Endodermal cell (in vitro differentiated cells): ENCODE measurements around the gene NPAS1. TPM values are rescaled to one million over a fixed set of nuclear protein-coding genes. Genes with fewer than 3 reads are reported as not detected.

ENCODE experiments used
- DNase-seq: peaks from one replicate; pipeline ENCODE4 v3.0.0-alpha.2; 2017
- H3K27ac ChIP-seq: 2 replicates; pipeline ENCODE4 v1.5.1; 2013; ENCODE audit warnings: mild to moderate bottlenecking, low read depth, low read length, moderate library complexity
- H3K27me3 ChIP-seq: 2 replicates; pipeline ENCODE4 v1.6.1; 2013; ENCODE audit warnings: mild to moderate bottlenecking, low read length, moderate library complexity; ENCODE audit not compliant: insufficient read depth, control insufficient read depth, poor library complexity, severe bottlenecking
- H3K36me3 ChIP-seq: 2 replicates; pipeline ENCODE4 v1.7.0; 2013; ENCODE audit warnings: mild to moderate bottlenecking, low read length, moderate library complexity; ENCODE audit not compliant: control insufficient read depth, insufficient read depth
- H3K4me1 ChIP-seq: one replicate; pipeline ENCODE4 v1.7.0; 2013; ENCODE audit warnings: low read length; ENCODE audit not compliant: control insufficient read depth, insufficient read depth
- H3K4me3 ChIP-seq: 2 replicates; pipeline ENCODE4 v1.5.1; 2013; ENCODE audit warnings: mild to moderate bottlenecking, low read length, moderate library complexity
- H3K9ac ChIP-seq: 2 replicates; pipeline ENCODE4 v1.6.1; 2013; ENCODE audit warnings: mild to moderate bottlenecking, low read length, moderate library complexity; ENCODE audit not compliant: poor library complexity, severe bottlenecking; ENCODE audit errors: extremely low read depth
- H3K9me3 ChIP-seq: 2 replicates; pipeline ENCODE4 v1.6.1; 2013; ENCODE audit warnings: mild to moderate bottlenecking, low read length, moderate library complexity; ENCODE audit not compliant: control insufficient read depth
- H3K27ac Mint-ChIP-seq: 2 replicates; pipeline ENCODE4 v1.8.0; 2020; ENCODE audit warnings: mixed read lengths
- H3K27me3 Mint-ChIP-seq: 2 replicates; pipeline ENCODE4 v1.8.0; 2021; ENCODE audit warnings: mild to moderate bottlenecking, mixed read lengths; ENCODE audit not compliant: insufficient read depth
- H3K36me3 Mint-ChIP-seq: 2 replicates; pipeline ENCODE4 v1.8.0; 2020; ENCODE audit warnings: low read depth, mixed read lengths
- H3K4me1 Mint-ChIP-seq: 2 replicates; pipeline ENCODE4 v1.8.0; 2020; ENCODE audit warnings: mixed read lengths
- H3K4me3 Mint-ChIP-seq: 2 replicates; pipeline ENCODE4 v1.8.0; 2020; ENCODE audit warnings: mild to moderate bottlenecking, moderate library complexity, mixed read lengths
- H3K9me3 Mint-ChIP-seq: 2 replicates; pipeline ENCODE4 v1.8.0; 2020; ENCODE audit warnings: mild to moderate bottlenecking, mixed read lengths
- WGBS, 2 experiments: methylation state at CpG; one replicate each; pipeline versions ENCODE4 v1.1.5 to v1.1.7; 2013; ENCODE audit warnings: missing lambda C conversion rate in 2 of 2, mixed read lengths in 1 of 2; ENCODE audit not compliant: insufficient coverage in 1 of 2, insufficient read length in 1 of 2; 5-methylcytosine and 5-hydroxymethylcytosine counted together
- total RNA-seq, 2 donors: library from RNA; stranded (reverse); fragmentation: NEBNext Ultra II Directional in 1 of 2; extraction: Animal tissue kit (Norgen Biotek cat#: 25700) in 1 of 2; gene quantifications; 2 replicates in 1 of 2; 3 replicates in 1 of 2; pipeline ENCODE4 v1.2.1, GENCODE V29; 2021
- TF ChIP-seq, protein P1 (sequence below): fragments of 200-600 bp; sonication (generic); conservative IDR thresholded peaks from 2 replicates; pipeline ENCODE4 v1.5.0; 2021; ENCODE audit warnings: antibody characterized with exemption, mild to moderate bottlenecking

NPAS1 gene
- total RNA-seq, 2 donors from 2014 or later, result 6.9 to 8.7 TPM

DNA sequence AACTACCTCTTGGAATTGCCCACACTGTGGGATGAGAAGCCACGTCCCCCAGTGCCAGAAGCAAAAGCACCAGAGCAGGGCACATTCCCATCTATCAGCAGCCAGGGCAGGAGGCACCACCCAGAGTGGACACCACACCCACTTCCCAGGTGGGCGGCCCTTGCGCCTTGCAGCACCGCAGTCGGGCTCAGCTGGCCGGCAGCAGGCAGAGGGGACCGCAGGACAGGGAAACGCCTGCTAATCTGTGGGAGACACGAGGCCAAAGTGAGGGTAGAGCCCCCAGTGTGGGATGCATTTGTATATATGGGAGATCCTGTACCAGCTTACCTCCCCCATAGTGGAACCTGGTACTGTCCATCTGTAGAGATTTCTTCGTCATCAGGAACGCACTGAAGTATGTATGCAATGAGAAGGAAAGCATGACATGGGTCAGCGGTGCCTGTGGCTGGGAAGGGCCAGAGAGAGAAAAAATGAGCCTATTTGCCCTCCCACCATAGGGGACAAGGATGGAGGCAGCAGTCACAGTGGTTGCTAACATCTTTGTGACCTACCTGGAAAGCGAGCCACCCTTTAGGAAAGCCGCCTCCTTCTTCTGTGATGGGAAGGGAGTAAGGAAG, 30.9 kb upstream of the NPAS1 start:
- peak overlapping the region; percentile 49 for H3K27ac ChIP-seq
- Mint-ChIP-seq H3K4me3 (no peak overlapping the region), H3K36me3 (peaks cover 16% of the 10 kb centered on the region), H3K4me1 (peaks cover 18% of the 10 kb centered on the region), H3K27ac (no peak overlapping the region), H3K9me3 (no peaks in the 10 kb centered on the region), H3K27me3 (no peaks in the 10 kb centered on the region)
- H3K27me3 ChIP-seq, result no peaks in the 10 kb centered on the region
- H3K36me3 ChIP-seq, result peaks cover 23% of the 10 kb centered on the region
- no peak overlapping the region for H3K4me3 ChIP-seq
- H3K9ac ChIP-seq, result no peak overlapping the region
- no peaks in the 10 kb centered on the region for H3K9me3 ChIP-seq
- peak; percentile 42 for DNase-seq
- no peaks in the 10 kb centered on the region for H3K4me1 ChIP-seq
- TF ChIP-seq, protein P1, sequence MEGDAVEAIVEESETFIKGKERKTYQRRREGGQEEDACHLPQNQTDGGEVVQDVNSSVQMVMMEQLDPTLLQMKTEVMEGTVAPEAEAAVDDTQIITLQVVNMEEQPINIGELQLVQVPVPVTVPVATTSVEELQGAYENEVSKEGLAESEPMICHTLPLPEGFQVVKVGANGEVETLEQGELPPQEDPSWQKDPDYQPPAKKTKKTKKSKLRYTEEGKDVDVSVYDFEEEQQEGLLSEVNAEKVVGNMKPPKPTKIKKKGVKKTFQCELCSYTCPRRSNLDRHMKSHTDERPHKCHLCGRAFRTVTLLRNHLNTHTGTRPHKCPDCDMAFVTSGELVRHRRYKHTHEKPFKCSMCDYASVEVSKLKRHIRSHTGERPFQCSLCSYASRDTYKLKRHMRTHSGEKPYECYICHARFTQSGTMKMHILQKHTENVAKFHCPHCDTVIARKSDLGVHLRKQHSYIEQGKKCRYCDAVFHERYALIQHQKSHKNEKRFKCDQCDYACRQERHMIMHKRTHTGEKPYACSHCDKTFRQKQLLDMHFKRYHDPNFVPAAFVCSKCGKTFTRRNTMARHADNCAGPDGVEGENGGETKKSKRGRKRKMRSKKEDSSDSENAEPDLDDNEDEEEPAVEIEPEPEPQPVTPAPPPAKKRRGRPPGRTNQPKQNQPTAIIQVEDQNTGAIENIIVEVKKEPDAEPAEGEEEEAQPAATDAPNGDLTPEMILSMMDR, result no peak
- 93 to 95% methylated on average over 9 to 14 of the region's 14 CpGs for WGBS, 2 experiments

- TF ChIP-seq, protein P1, result peak; percentile 92
- Histone ChIP-seq H3K27me3 (no peaks in the 10 kb centered on the region), H3K4me3 (no peak overlapping the region), H3K27ac (peak overlapping the region; percentile 30), H3K36me3 (peaks cover 23% of the 10 kb centered on the region), H3K9ac (no peak overlapping the region), H3K4me1 (no peaks in the 10 kb centered on the region), H3K9me3 (no peaks in the 10 kb centered on the region)
- WGBS, 2 experiments, result 51 to 65% methylated on average over 10 to 19 of the region's 19 CpGs
- Mint-ChIP-seq H3K27ac (peak overlapping the region; percentile 87), H3K4me1 (peaks cover 4% of the 10 kb centered on the region), H3K9me3 (no peaks in the 10 kb centered on the region), H3K27me3 (no peaks in the 10 kb centered on the region), H3K36me3 (peaks cover 17% of the 10 kb centered on the region), H3K4me3 (no peak overlapping the region)
- peak; percentile 95 for DNase-seq
Measured at GRCh38 chr19:46990991-46991676, 28.5 kb upstream of the NPAS1 start.

DNA sequence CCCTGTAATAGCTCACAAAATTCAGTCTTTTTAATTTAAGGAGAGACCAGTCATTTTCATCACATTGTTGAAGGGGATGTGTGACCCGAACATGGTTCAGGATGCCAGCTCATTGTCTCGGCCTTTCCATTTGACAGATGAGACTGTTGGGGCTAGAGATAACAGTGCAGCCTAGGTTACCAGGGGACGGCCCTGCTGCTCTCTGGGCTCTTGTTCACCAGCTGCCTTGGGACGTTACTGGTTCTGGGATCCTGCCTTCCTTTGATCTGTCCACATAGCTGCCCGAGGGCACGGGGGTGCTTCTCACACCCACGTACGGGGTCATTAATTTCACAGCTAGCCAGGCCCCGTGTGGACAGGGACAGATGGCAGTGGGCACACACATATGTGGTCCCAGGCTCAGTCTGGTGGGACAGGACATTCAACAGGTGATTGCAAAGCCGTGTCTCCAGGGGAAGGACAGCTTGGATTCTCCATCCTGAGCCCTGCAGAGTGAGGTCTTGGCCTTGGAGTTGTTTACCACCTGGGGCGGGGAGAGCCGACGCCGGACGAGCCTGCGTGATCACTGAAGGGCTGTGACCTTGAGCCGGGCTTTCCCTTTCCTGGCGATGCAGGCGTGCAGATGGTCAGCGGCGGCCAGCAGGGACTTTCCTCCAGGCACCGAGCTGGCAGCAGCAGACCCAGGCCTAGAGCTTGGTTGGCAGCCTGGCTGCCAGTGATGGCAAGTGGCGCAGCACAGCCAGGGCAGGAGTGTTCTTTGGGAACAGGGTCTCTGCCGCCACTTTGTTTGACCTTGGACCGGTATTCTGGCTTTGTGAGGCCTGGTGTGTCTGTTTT, 26.7 kb upstream of the NPAS1 start:
- Mint-ChIP-seq H3K4me3 (no peak overlapping the region), H3K27ac (peak overlapping the region; percentile 52)
- H3K9me3 ChIP-seq, result no peaks in the 10 kb centered on the region

More for the DNA sequence above, 26.7 kb upstream of the NPAS1 start:
- Mint-ChIP-seq H3K36me3 (peaks cover 30% of the 10 kb centered on the region), H3K4me1 (peaks cover 4% of the 10 kb centered on the region), H3K27me3 (no peaks in the 10 kb centered on the region), H3K9me3 (no peaks in the 10 kb centered on the region)
- no peak overlapping the region for H3K27ac ChIP-seq
- H3K9ac ChIP-seq, result no peak overlapping the region
- H3K36me3 ChIP-seq, result peaks cover 23% of the 10 kb centered on the region
- DNase-seq, result peak; percentile 37
- TF ChIP-seq, protein P1, result no peak
- no peak overlapping the region for H3K4me3 ChIP-seq
- 92 to 96% methylated on average over 17 to 25 of the region's 25 CpGs for WGBS, 2 experiments
- H3K4me1 ChIP-seq, result no peaks in the 10 kb centered on the region
- no peaks in the 10 kb centered on the region for H3K27me3 ChIP-seq
